ENCODE data around the gene AKAP13. TPM values are rescaled to one million over a fixed set of nuclear protein-coding genes. Genes with fewer than 3 reads are reported as not detected.

Gene AKAP13
- total RNA-seq, 1 experiment from 2014 or later, result 47.3 TPM

DNA sequence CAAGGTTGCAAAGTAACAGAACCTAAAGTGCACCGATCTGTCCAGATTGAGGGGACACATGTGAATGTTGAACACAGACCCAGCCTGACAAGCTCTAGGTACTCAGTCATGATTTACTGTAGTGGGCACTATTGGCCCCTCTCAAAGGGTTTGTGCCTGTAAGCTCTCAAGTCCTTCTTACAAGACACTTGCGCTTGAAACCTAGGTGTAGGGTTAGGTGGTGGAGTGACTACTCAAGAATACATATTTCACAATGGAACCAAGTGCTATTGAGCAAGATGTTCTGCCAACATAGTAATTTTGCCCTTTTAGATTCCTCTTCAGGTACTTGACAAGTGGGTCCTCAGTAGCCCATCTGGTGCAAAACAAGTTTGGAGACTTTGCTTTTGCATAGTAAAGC is 169.9 kb downstream of the AKAP13 start:
- no peak overlapping the region for H2BK15ac ChIP-seq (ENCODE audit: low read depth, low read length)
- H3K4ac ChIP-seq (ENCODE audit: low read depth, low read length), result no peak overlapping the region
- TF ChIP-seq, protein P1, sequence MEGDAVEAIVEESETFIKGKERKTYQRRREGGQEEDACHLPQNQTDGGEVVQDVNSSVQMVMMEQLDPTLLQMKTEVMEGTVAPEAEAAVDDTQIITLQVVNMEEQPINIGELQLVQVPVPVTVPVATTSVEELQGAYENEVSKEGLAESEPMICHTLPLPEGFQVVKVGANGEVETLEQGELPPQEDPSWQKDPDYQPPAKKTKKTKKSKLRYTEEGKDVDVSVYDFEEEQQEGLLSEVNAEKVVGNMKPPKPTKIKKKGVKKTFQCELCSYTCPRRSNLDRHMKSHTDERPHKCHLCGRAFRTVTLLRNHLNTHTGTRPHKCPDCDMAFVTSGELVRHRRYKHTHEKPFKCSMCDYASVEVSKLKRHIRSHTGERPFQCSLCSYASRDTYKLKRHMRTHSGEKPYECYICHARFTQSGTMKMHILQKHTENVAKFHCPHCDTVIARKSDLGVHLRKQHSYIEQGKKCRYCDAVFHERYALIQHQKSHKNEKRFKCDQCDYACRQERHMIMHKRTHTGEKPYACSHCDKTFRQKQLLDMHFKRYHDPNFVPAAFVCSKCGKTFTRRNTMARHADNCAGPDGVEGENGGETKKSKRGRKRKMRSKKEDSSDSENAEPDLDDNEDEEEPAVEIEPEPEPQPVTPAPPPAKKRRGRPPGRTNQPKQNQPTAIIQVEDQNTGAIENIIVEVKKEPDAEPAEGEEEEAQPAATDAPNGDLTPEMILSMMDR (conservative IDR thresholded peaks at IDR 0.05), result no peak
- Mint-ChIP-seq H3K4me3 (no peak overlapping the region), H3K36me3 (ENCODE audit: insufficient read depth in 1 of 3, low read depth in 3 of 3) (peaks cover 9 to 26% (median 11%) of the 10 kb centered on the region in 3 experiments), H3K27ac (no peak overlapping the region), H3K4me1 (peaks cover 7 to 9% of the 10 kb centered on the region in 2 experiments), H3K9me3 (peaks cover 7 to 9% of the 10 kb centered on the region in 2 experiments; a peak in 4 of 5 replicates), H3K27me3 (ENCODE audit: low read depth) (no peaks in the 10 kb centered on the region)
- no peak overlapping the region for H3T11ph ChIP-seq (ENCODE audit: low read length)
- H3K9me3 ChIP-seq (ENCODE audit: control insufficient read depth, low read depth, low read length), result no peaks in the 10 kb centered on the region
- H2AK5ac ChIP-seq (ENCODE audit: insufficient read length, low read length), result no peak overlapping the region
- no peaks in the 10 kb centered on the region for H3K23me2 ChIP-seq (ENCODE audit: insufficient read length, low read depth, low read length, poor library complexity, severe bottlenecking)
- peaks cover 2% of the 10 kb centered on the region for H4K20me1 ChIP-seq (ENCODE audit: control insufficient read depth, insufficient read depth, insufficient read length)
- no peak overlapping the region for H3K23ac ChIP-seq (ENCODE audit: insufficient read length, low read depth, low read length)
- no peaks in the 10 kb centered on the region; the same call in 1 of the 2 replicates for H3K27me3 ChIP-seq (ENCODE audit: insufficient read depth, low read length)
- no peak overlapping the region for H3K18ac ChIP-seq (ENCODE audit: insufficient read length, low read depth, low read length)
- no peak overlapping the region for H3K27ac ChIP-seq (ENCODE audit: insufficient read length, low read depth, low read length)
- WGBS (ENCODE audit: extremely low coverage, insufficient read length, low lambda C conversion rate), result no CpG with 5 or more reads among the region's 2 CpGs
- no peaks in the 10 kb centered on the region for H3K79me1 ChIP-seq (ENCODE audit: insufficient read depth, low read depth, low read length, poor library complexity, severe bottlenecking)
- no peak overlapping the region for H2BK5ac ChIP-seq (ENCODE audit: insufficient read length, low read length)
- no peak overlapping the region for H4K5ac ChIP-seq (ENCODE audit: insufficient read length, low read depth, low read length)
- no peak overlapping the region for H4K8ac ChIP-seq (replicated peaks; ENCODE audit: insufficient read length, low read depth, low read length)
- no peak overlapping the region for H3K14ac ChIP-seq (ENCODE audit: insufficient read depth, low read length)
- no peak overlapping the region for H3K56ac ChIP-seq (ENCODE audit: insufficient read length, low read depth, low read length)
- no peak for DNase-seq
- H3K79me2 ChIP-seq (ENCODE audit: insufficient read depth, low read length), result no peaks in the 10 kb centered on the region
- no peak overlapping the region for H2BK12ac ChIP-seq (ENCODE audit: insufficient read length, low read depth, low read length)
- H2AFZ ChIP-seq (ENCODE audit: low read length), result no peak overlapping the region
- no peak overlapping the region for H3K9ac ChIP-seq (ENCODE audit: extremely low read depth, insufficient read length, low read length)
- no peak overlapping the region for H2BK20ac ChIP-seq (ENCODE audit: low read depth, low read length, poor library complexity, severe bottlenecking)
- H3K4me2 ChIP-seq (ENCODE audit: insufficient read depth, insufficient read length, low read length), result no peak overlapping the region
- H3K4me1 ChIP-seq (ENCODE audit: insufficient read depth, low read length), result no peaks in the 10 kb centered on the region; the same call in 1 of the 2 replicates
- H2BK120ac ChIP-seq (ENCODE audit: low read depth, low read length, poor library complexity, severe bottlenecking), result no peak overlapping the region
- no peak overlapping the region for H4K91ac ChIP-seq (ENCODE audit: insufficient read length, low read depth, low read length)
